Liver (tissue), 9 donors: ENCODE measurements around the gene SLC13A1. TPM values are rescaled to one million over a fixed set of nuclear protein-coding genes. Genes with fewer than 3 reads are reported as not detected.

Source experiments
- DNase-seq: peaks from one replicate; pipeline ENCODE4 v3.0.0-alpha.2; 2017; ENCODE audit warnings: low spot score
- H3K27ac ChIP-seq, 2 donors: one replicate each; pipeline ENCODE4 v1.7.0; 2013; ENCODE audit warnings: inconsistent platforms in 2 of 2, low read length in 2 of 2, control low read depth in 1 of 2, low read depth in 1 of 2, mild to moderate bottlenecking in 1 of 2
- H3K27me3 ChIP-seq, 4 donors: one replicate each; pipeline versions ENCODE4 v1.6.1 to v1.7.0; 2013; ENCODE audit warnings: low read length in 3 of 4, inconsistent platforms in 1 of 4, mild to moderate bottlenecking in 1 of 4, moderate library complexity in 1 of 4; ENCODE audit not compliant: control insufficient read depth in 4 of 4, insufficient read depth in 4 of 4
- H3K36me3 ChIP-seq, 4 donors: one replicate each; pipeline versions ENCODE4 v1.6.1 to v1.7.0; 2013; ENCODE audit warnings: low read length in 3 of 4, mild to moderate bottlenecking in 3 of 4, low read depth in 1 of 4, moderate library complexity in 1 of 4; ENCODE audit not compliant: control insufficient read depth in 4 of 4, insufficient read depth in 3 of 4
- H3K4me1 ChIP-seq, 4 donors: one replicate each; pipeline versions ENCODE4 v1.6.1 to v1.7.0; 2013; ENCODE audit warnings: low read length in 3 of 4, mild to moderate bottlenecking in 3 of 4, moderate library complexity in 1 of 4; ENCODE audit not compliant: control insufficient read depth in 4 of 4, insufficient read depth in 4 of 4
- H3K4me3 ChIP-seq, 3 donors: one replicate each; pipeline versions ENCODE4 v1.6.1 to v1.7.0; 2013; ENCODE audit warnings: low read length in 3 of 3, control low read depth in 1 of 3, low read depth in 1 of 3, mild to moderate bottlenecking in 1 of 3
- H3K9ac ChIP-seq, 2 donors: one replicate each; pipeline ENCODE4 v1.7.0; 2013; ENCODE audit warnings: low read length in 2 of 2, mild to moderate bottlenecking in 2 of 2, moderate library complexity in 2 of 2, control low read depth in 1 of 2, low read depth in 1 of 2
- H3K9me3 ChIP-seq, 4 donors: one replicate each; pipeline versions ENCODE4 v1.6.1 to v1.7.0; 2013; ENCODE audit warnings: low read length in 3 of 4; ENCODE audit not compliant: control insufficient read depth in 4 of 4
- EGR1 ChIP-seq, 2 donors: IDR thresholded peaks; 2 replicates each; pipeline ENCODE4 v1.6.1; 2016 to 2018; ENCODE audit warnings: antibody characterized with exemption in 2 of 2, low read depth in 2 of 2
- FOXA1 ChIP-seq: IDR thresholded peaks from 2 replicates; pipeline ENCODE4 v1.6.1; 2016; ENCODE audit warnings: antibody characterized with exemption
- FOXA2 ChIP-seq: IDR thresholded peaks from 2 replicates; pipeline ENCODE4 v1.6.1; 2016; ENCODE audit warnings: antibody characterized with exemption
- GABPA ChIP-seq, 2 donors: IDR thresholded peaks in 1 of 2; conservative IDR thresholded peaks in 1 of 2; 2 replicates each; pipeline ENCODE4 v1.6.1; 2016; ENCODE audit warnings: antibody characterized with exemption in 2 of 2, mild to moderate bottlenecking in 1 of 2, moderate library complexity in 1 of 2
- HNF4A ChIP-seq, 2 donors: conservative IDR thresholded peaks; 2 replicates each; pipeline ENCODE4 v1.6.1; 2016; ENCODE audit warnings: antibody characterized with exemption in 2 of 2, mild to moderate bottlenecking in 2 of 2
- HNF4G ChIP-seq: IDR thresholded peaks from 2 replicates; pipeline ENCODE4 v1.6.1; 2016; ENCODE audit warnings: antibody characterized with exemption
- NR2F2 ChIP-seq: IDR thresholded peaks from 2 replicates; pipeline ENCODE4 v1.6.1; 2016; ENCODE audit warnings: antibody characterized with exemption
- RAD21 ChIP-seq, 2 donors: IDR thresholded peaks; 2 replicates each; pipeline ENCODE4 v1.6.1; 2016; ENCODE audit warnings: antibody characterized with exemption in 2 of 2, mild to moderate bottlenecking in 2 of 2
- RXRA ChIP-seq, 2 donors: IDR thresholded peaks; 2 replicates each; pipeline ENCODE4 v1.6.1; 2017 to 2018; ENCODE audit warnings: antibody characterized with exemption in 2 of 2, mild to moderate bottlenecking in 1 of 2
- TAF1 ChIP-seq: conservative IDR thresholded peaks from 2 replicates; pipeline ENCODE4 v1.6.1; 2016; ENCODE audit warnings: antibody characterized with exemption, mild to moderate bottlenecking
- YY1 ChIP-seq: IDR thresholded peaks from 2 replicates; pipeline ENCODE4 v1.6.1; 2016; ENCODE audit warnings: antibody characterized with exemption, mild to moderate bottlenecking
- WGBS: extraction: QIAGEN DNeasy Blood & Tissue Kit; methylation state at CpG from one replicate; pipeline ENCODE4 v1.1.7; 2013; 5-methylcytosine and 5-hydroxymethylcytosine counted together
- polyA plus RNA-seq, 2 donors: library from polyadenylated mRNA; stranded (reverse) in 1 of 2; unstranded in 1 of 2; fragments of 200-250 nt in 1 of 2; fragments of >200 nt in 1 of 2; fragmentation: Nextera tagmentation in 1 of 2; extraction: Ambion mirVana in 1 of 2; gene quantifications; one replicate each; pipeline versions ENCODE4 v1.2.1 to v1.2.3, GENCODE V29; 2013 to 2015
- total RNA-seq, 2 donors: library from RNA; depleted of rRNA; stranded (reverse); fragments of >200 nt; gene quantifications; one replicate each; pipeline ENCODE4 v1.2.3, GENCODE V29; 2014
- TF ChIP-seq, protein P1 (sequence below): IDR thresholded peaks from 2 replicates; pipeline ENCODE4 v1.6.1; 2016; ENCODE audit warnings: antibody characterized with exemption, mild to moderate bottlenecking
- TF ChIP-seq, protein P2 (sequence below): IDR thresholded peaks from 2 replicates; pipeline ENCODE4 v1.6.1; 2016; ENCODE audit warnings: antibody characterized with exemption
- TF ChIP-seq, protein P3 (sequence below): IDR thresholded peaks from 2 replicates; pipeline ENCODE4 v1.6.1; 2016; ENCODE audit warnings: antibody characterized with exemption
- TF ChIP-seq, protein P4 (sequence below): fragments of 150-350 bp; IDR thresholded peaks from 2 replicates; pipeline ENCODE4 v1.5.1; 2017; ENCODE audit warnings: improper control_type of control experiment, low read depth, low read length; ENCODE audit not compliant: missing input control
- TF ChIP-seq, protein P5 (sequence below): IDR thresholded peaks from 2 replicates; pipeline ENCODE4 v1.6.1; 2016; ENCODE audit warnings: antibody characterized with exemption
- donor health status: healthy.
- donor health status: healthy.
- donor health status: healthy.
- donor health status: healthy.
- donor health status: healthy.

The SLC13A1 gene
- total and polyA plus RNA-seq, 4 donors, result not detected

DNA sequence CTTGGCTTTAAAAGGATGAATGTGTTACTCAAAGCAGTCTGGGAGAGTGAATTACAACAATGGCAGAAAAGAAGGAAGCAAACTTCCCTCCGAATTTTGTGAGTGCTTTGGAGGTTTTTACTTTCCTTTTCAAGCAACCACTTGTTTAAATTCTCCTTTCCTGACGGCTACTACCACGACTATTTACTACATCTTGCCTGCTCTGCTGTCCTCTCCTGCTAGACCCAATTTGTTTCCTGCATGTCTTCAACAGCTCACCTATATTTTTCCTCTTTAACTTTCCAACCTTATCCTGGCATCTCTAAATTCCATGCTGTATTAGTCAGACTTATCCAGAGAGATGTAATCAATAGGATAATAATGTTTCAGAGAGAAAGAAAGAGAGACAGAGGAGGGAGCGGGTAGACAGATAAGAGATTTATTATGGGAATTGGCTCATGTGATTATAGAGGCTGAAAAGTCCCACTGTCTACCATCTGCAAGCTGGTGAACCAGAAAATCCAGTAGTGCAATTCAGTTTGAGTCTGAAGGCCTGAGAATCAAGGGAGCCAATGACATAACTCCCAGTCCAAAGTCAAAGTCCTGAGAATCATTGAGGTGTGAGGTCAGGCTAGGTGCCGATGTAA lies 42.8 kb upstream of the SLC13A1 start:
- no peak overlapping the region for H3K9ac ChIP-seq
- H3K27ac ChIP-seq, result no peak overlapping the region
- H3K4me3 ChIP-seq, result no peak overlapping the region
- H3K4me1 ChIP-seq, result no peaks in the 10 kb centered on the region
- DNase-seq, result no peak
- H3K27me3 ChIP-seq, result no peaks in the 10 kb centered on the region
- no peaks in the 10 kb centered on the region for H3K9me3 ChIP-seq
- no peaks in the 10 kb centered on the region for H3K36me3 ChIP-seq
- no peak for TF ChIP-seq GABPA (IDR thresholded peaks at IDR 0.05 in 1 of 2, conservative IDR thresholded peaks at IDR 0.05 in 1 of 2)
- TF ChIP-seq HNF4A (conservative IDR thresholded peaks at IDR 0.05), result no peak
- no peak for TF ChIP-seq FOXA2
- TF ChIP-seq YY1, result no peak
- TF ChIP-seq, protein P1, sequence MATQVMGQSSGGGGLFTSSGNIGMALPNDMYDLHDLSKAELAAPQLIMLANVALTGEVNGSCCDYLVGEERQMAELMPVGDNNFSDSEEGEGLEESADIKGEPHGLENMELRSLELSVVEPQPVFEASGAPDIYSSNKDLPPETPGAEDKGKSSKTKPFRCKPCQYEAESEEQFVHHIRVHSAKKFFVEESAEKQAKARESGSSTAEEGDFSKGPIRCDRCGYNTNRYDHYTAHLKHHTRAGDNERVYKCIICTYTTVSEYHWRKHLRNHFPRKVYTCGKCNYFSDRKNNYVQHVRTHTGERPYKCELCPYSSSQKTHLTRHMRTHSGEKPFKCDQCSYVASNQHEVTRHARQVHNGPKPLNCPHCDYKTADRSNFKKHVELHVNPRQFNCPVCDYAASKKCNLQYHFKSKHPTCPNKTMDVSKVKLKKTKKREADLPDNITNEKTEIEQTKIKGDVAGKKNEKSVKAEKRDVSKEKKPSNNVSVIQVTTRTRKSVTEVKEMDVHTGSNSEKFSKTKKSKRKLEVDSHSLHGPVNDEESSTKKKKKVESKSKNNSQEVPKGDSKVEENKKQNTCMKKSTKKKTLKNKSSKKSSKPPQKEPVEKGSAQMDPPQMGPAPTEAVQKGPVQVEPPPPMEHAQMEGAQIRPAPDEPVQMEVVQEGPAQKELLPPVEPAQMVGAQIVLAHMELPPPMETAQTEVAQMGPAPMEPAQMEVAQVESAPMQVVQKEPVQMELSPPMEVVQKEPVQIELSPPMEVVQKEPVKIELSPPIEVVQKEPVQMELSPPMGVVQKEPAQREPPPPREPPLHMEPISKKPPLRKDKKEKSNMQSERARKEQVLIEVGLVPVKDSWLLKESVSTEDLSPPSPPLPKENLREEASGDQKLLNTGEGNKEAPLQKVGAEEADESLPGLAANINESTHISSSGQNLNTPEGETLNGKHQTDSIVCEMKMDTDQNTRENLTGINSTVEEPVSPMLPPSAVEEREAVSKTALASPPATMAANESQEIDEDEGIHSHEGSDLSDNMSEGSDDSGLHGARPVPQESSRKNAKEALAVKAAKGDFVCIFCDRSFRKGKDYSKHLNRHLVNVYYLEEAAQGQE, result no peak
- 48% methylated on average over 5 of the region's 5 CpGs for WGBS

DNA sequence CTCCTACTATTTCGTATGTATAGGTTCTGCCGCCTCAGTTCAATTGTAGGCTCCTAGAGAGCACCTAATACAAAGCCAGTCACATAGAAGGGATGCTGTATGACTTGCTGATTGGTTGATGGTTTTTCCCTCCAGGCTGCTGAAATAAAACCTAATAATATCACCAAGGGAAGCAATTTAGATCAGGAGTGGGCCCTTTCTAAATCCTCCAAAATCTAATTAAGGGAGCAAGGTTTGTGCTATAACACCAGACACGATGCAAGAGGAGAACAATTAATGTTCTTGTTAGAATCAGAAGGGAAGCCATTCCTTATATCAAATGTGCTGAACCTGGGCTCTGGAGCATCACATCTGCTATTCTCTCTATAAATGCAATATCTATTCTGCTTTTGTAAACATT lies 42.0 kb upstream of the SLC13A1 start:
- DNase-seq, result no peak
- H3K27ac ChIP-seq, result no peak overlapping the region
- WGBS, result 78% methylated on average over 3 of the region's 3 CpGs

More for the DNA sequence above, 42.0 kb upstream of the SLC13A1 start:
- H3K36me3 ChIP-seq, result no peaks in the 10 kb centered on the region
- TF ChIP-seq RAD21 (IDR thresholded peaks at IDR 0.05), result no peak
- TF ChIP-seq, protein P2, sequence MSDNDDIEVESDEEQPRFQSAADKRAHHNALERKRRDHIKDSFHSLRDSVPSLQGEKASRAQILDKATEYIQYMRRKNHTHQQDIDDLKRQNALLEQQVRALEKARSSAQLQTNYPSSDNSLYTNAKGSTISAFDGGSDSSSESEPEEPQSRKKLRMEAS, result no peak
- TF ChIP-seq TAF1, result no peak
- no peak for TF ChIP-seq FOXA1
- TF ChIP-seq FOXA2, result no peak
- TF ChIP-seq, protein P3, sequence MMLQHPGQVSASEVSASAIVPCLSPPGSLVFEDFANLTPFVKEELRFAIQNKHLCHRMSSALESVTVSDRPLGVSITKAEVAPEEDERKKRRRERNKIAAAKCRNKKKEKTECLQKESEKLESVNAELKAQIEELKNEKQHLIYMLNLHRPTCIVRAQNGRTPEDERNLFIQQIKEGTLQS, result no peak
- no peak for TF ChIP-seq HNF4G
- no peak for TF ChIP-seq HNF4A (conservative IDR thresholded peaks at IDR 0.05)
- TF ChIP-seq NR2F2, result no peak
- TF ChIP-seq, protein P4, sequence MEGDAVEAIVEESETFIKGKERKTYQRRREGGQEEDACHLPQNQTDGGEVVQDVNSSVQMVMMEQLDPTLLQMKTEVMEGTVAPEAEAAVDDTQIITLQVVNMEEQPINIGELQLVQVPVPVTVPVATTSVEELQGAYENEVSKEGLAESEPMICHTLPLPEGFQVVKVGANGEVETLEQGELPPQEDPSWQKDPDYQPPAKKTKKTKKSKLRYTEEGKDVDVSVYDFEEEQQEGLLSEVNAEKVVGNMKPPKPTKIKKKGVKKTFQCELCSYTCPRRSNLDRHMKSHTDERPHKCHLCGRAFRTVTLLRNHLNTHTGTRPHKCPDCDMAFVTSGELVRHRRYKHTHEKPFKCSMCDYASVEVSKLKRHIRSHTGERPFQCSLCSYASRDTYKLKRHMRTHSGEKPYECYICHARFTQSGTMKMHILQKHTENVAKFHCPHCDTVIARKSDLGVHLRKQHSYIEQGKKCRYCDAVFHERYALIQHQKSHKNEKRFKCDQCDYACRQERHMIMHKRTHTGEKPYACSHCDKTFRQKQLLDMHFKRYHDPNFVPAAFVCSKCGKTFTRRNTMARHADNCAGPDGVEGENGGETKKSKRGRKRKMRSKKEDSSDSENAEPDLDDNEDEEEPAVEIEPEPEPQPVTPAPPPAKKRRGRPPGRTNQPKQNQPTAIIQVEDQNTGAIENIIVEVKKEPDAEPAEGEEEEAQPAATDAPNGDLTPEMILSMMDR, result no peak
- TF ChIP-seq GABPA (IDR thresholded peaks at IDR 0.05 in 1 of 2, conservative IDR thresholded peaks at IDR 0.05 in 1 of 2), result no peak
- TF ChIP-seq, protein P1, result no peak
- TF ChIP-seq YY1, result no peak
- no peak for TF ChIP-seq EGR1 (IDR thresholded peaks at IDR 0.05; ENCODE audit: low read depth in 2 of 2)
- TF ChIP-seq RXRA (IDR thresholded peaks at IDR 0.05), result no peak
- TF ChIP-seq, protein P5, sequence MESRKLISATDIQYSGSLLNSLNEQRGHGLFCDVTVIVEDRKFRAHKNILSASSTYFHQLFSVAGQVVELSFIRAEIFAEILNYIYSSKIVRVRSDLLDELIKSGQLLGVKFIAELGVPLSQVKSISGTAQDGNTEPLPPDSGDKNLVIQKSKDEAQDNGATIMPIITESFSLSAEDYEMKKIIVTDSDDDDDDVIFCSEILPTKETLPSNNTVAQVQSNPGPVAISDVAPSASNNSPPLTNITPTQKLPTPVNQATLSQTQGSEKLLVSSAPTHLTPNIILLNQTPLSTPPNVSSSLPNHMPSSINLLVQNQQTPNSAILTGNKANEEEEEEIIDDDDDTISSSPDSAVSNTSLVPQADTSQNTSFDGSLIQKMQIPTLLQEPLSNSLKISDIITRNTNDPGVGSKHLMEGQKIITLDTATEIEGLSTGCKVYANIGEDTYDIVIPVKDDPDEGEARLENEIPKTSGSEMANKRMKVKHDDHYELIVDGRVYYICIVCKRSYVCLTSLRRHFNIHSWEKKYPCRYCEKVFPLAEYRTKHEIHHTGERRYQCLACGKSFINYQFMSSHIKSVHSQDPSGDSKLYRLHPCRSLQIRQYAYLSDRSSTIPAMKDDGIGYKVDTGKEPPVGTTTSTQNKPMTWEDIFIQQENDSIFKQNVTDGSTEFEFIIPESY, result no peak
- H3K4me1 ChIP-seq, result no peaks in the 10 kb centered on the region
- H3K4me3 ChIP-seq, result no peak overlapping the region
- no peak overlapping the region for H3K9ac ChIP-seq
- H3K27me3 ChIP-seq, result no peaks in the 10 kb centered on the region
- no peaks in the 10 kb centered on the region for H3K9me3 ChIP-seq
